ENCODE data around the gene CDK14. TPM values are rescaled to one million over a fixed set of nuclear protein-coding genes. Genes with fewer than 3 reads are reported as not detected.

The CDK14 gene
- total RNA-seq, 2 donors from 2014 or later: 8.7 to 13.4 TPM

GRCh38 chr7:91230100-91230499, 634.0 kb downstream of the CDK14 start:
- H3K4me3 Mint-ChIP-seq: no peak overlapping the region
- no peaks in the 10 kb centered on the region for H3K27me3 ChIP-seq (ENCODE audit: control insufficient read depth, insufficient read depth, low read length, poor library complexity, severe bottlenecking)
- TF ChIP-seq CTCF (conservative IDR thresholded peaks at IDR 0.05): no peak
- H3K36me3 ChIP-seq (ENCODE audit: control insufficient read depth, insufficient read depth, low read length): no peaks in the 10 kb centered on the region
- H3K9me3 ChIP-seq (ENCODE audit: control insufficient read depth, low read length): no peaks in the 10 kb centered on the region
- H3K27ac ChIP-seq (ENCODE audit: low read depth, low read length): no peak overlapping the region
- no peak overlapping the region for H3K27ac Mint-ChIP-seq
- no peaks in the 10 kb centered on the region for H3K9me3 Mint-ChIP-seq
- H3K27me3 Mint-ChIP-seq (ENCODE audit: insufficient read depth): peaks cover 7% of the 10 kb centered on the region
- H3K4me3 ChIP-seq (ENCODE audit: low read length): no peak overlapping the region
- no peak overlapping the region for H3K9ac ChIP-seq (ENCODE audit: extremely low read depth, low read length, poor library complexity, severe bottlenecking)
- no peaks in the 10 kb centered on the region for H3K4me1 ChIP-seq (ENCODE audit: control insufficient read depth, insufficient read depth, low read length)
- H3K36me3 Mint-ChIP-seq (ENCODE audit: low read depth): no peaks in the 10 kb centered on the region
- no peak for DNase-seq
- H3K4me1 Mint-ChIP-seq: peaks cover 6% of the 10 kb centered on the region
- WGBS, 2 experiments (ENCODE audit: insufficient coverage in 1 of 2, insufficient read length in 1 of 2): 89 to 100% methylated on average over 1 to 2 of the region's 2 CpGs

DNA sequence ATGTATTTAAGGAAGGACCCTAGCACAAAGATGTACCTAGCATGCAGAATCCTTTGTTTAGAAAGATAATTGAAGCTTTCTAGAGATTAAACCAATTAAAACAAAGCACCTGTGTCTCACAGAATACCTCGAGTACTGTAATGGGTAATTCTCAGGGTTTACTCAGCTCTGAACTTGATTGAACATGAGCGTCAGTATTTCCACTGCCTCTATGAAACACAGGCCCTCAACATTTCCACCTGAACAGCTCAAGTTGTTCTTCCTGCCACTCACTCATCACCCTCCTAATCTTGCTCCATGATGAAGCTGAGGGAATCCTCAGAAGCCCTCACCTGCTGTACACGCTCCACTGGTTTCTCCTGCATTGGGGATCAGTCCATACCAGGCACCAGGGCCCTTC, 634.4 kb downstream of the CDK14 start:
- Histone ChIP-seq H3K9ac (ENCODE audit: extremely low read depth, low read length, poor library complexity, severe bottlenecking) (no peak overlapping the region), H3K4me1 (ENCODE audit: control insufficient read depth, insufficient read depth, low read length) (no peaks in the 10 kb centered on the region), H3K4me3 (ENCODE audit: low read length) (no peak overlapping the region), H3K27me3 (ENCODE audit: control insufficient read depth, insufficient read depth, low read length, poor library complexity, severe bottlenecking) (no peaks in the 10 kb centered on the region), H3K9me3 (ENCODE audit: control insufficient read depth, low read length) (no peaks in the 10 kb centered on the region), H3K27ac (ENCODE audit: low read depth, low read length) (no peak overlapping the region), H3K36me3 (ENCODE audit: control insufficient read depth, insufficient read depth, low read length) (no peaks in the 10 kb centered on the region)
- Mint-ChIP-seq H3K9me3 (no peaks in the 10 kb centered on the region), H3K4me1 (peaks cover 6% of the 10 kb centered on the region), H3K36me3 (ENCODE audit: low read depth) (no peaks in the 10 kb centered on the region), H3K4me3 (no peak overlapping the region), H3K27ac (no peak overlapping the region), H3K27me3 (ENCODE audit: insufficient read depth) (peaks cover 7% of the 10 kb centered on the region)
- 87 to 91% methylated on average over 3 of the region's 3 CpGs for WGBS, 2 experiments (ENCODE audit: insufficient coverage in 1 of 2, insufficient read length in 1 of 2)
- TF ChIP-seq CTCF (conservative IDR thresholded peaks at IDR 0.05): no peak
- DNase-seq: no peak

GRCh38 chr7:91233212-91233611, 637.1 kb downstream of the CDK14 start:
- Histone ChIP-seq H3K27ac (ENCODE audit: low read depth, low read length) (no peak overlapping the region), H3K9ac (ENCODE audit: extremely low read depth, low read length, poor library complexity, severe bottlenecking) (no peak overlapping the region), H3K4me3 (ENCODE audit: low read length) (no peak overlapping the region), H3K36me3 (ENCODE audit: control insufficient read depth, insufficient read depth, low read length) (no peaks in the 10 kb centered on the region), H3K27me3 (ENCODE audit: control insufficient read depth, insufficient read depth, low read length, poor library complexity, severe bottlenecking) (no peaks in the 10 kb centered on the region), H3K9me3 (ENCODE audit: control insufficient read depth, low read length) (no peaks in the 10 kb centered on the region), H3K4me1 (ENCODE audit: control insufficient read depth, insufficient read depth, low read length) (no peaks in the 10 kb centered on the region)
- no peak for TF ChIP-seq CTCF (conservative IDR thresholded peaks at IDR 0.05)
- H3K4me1 Mint-ChIP-seq: peaks cover 6% of the 10 kb centered on the region
- H3K9me3 Mint-ChIP-seq: no peaks in the 10 kb centered on the region
- H3K36me3 Mint-ChIP-seq (ENCODE audit: low read depth): no peaks in the 10 kb centered on the region
- H3K27me3 Mint-ChIP-seq (ENCODE audit: insufficient read depth): peaks cover 3% of the 10 kb centered on the region
- H3K27ac Mint-ChIP-seq: no peak overlapping the region
- no peak overlapping the region for H3K4me3 Mint-ChIP-seq
- no peak for DNase-seq
- WGBS, 2 experiments (ENCODE audit: insufficient coverage in 1 of 2, insufficient read length in 1 of 2): 86 to 88% methylated on average over 7 to 8 of the region's 8 CpGs
